Muscle layer of colon (tissue), 2 donors: ENCODE measurements around the gene HADHB.
"Not testable (repeated sequence)": the region's sequence is repeated elsewhere in the genome, so short reads cannot be mapped to it uniquely, and the experiment has no call there.

Source experiments
- H3K27ac ChIP-seq: one replicate; pipeline ENCODE4 v1.7.0; 2013; ENCODE audit warnings: low read depth, mild to moderate bottlenecking, low read length, moderate library complexity
- H3K27me3 ChIP-seq, 2 donors: one replicate each; pipeline ENCODE4 v1.7.0; 2013; ENCODE audit warnings: low read length in 2 of 2, mild to moderate bottlenecking in 2 of 2; ENCODE audit not compliant: insufficient read depth in 2 of 2, control insufficient read depth in 1 of 2
- H3K36me3 ChIP-seq: one replicate; pipeline ENCODE4 v1.7.0; 2013; ENCODE audit warnings: mild to moderate bottlenecking, low read length; ENCODE audit not compliant: insufficient read depth
- H3K4me1 ChIP-seq: one replicate; pipeline ENCODE4 v1.7.0; 2013; ENCODE audit warnings: mild to moderate bottlenecking, low read length; ENCODE audit not compliant: insufficient read depth
- H3K4me3 ChIP-seq, 2 donors: one replicate each; pipeline ENCODE4 v1.7.0; 2013; ENCODE audit warnings: low read length in 2 of 2, low read depth in 1 of 2, mild to moderate bottlenecking in 1 of 2, moderate library complexity in 1 of 2
- H3K9ac ChIP-seq: one replicate; pipeline ENCODE4 v1.7.0; 2013; ENCODE audit warnings: low read length
- H3K9me3 ChIP-seq: one replicate; pipeline ENCODE4 v1.7.0; 2013; ENCODE audit warnings: mild to moderate bottlenecking, low read length
- donor health status: abdominal sarcoma.
- donor health status: Adenocarcinoma of cecum.

HADHB gene

GRCh38 chr2:26316845-26317244, 72.1 kb downstream of the HADHB start:
- no peaks in the 10 kb centered on the region for H3K27me3 ChIP-seq
- H3K4me1 ChIP-seq = no peaks in the 10 kb centered on the region
- no peaks in the 10 kb centered on the region for H3K9me3 ChIP-seq
- H3K4me3 ChIP-seq = no peak overlapping the region
- no peaks in the 10 kb centered on the region for H3K36me3 ChIP-seq
- H3K9ac ChIP-seq = no peak overlapping the region
- no peak overlapping the region for H3K27ac ChIP-seq

- H3K36me3 ChIP-seq = no peaks in the 10 kb centered on the region
- no peak overlapping the region for H3K27ac ChIP-seq
- no peaks in the 10 kb centered on the region for H3K4me1 ChIP-seq
- H3K9me3 ChIP-seq = no peaks in the 10 kb centered on the region
- H3K9ac ChIP-seq = no peak overlapping the region
- no peak overlapping the region for H3K4me3 ChIP-seq
- H3K27me3 ChIP-seq = no peaks in the 10 kb centered on the region
Observed at GRCh38 chr2:26317377-26318105, 72.8 kb downstream of the HADHB start.

- Histone ChIP-seq H3K27ac (no peak overlapping the region), H3K36me3 (no peaks in the 10 kb centered on the region), H3K4me3 (no peak overlapping the region), H3K4me1 (no peaks in the 10 kb centered on the region), H3K9ac (no peak overlapping the region), H3K9me3 (no peaks in the 10 kb centered on the region), H3K27me3 (no peaks in the 10 kb centered on the region)
Observed at GRCh38 chr2:26318950-26319349, 74.2 kb downstream of the HADHB start.

- H3K27me3 ChIP-seq, H3K4me3 ChIP-seq, H3K27ac ChIP-seq, H3K9me3 ChIP-seq, H3K4me1 ChIP-seq, H3K36me3 ChIP-seq, H3K9ac ChIP-seq: not testable (repeated sequence)
Observed at GRCh38 chr2:26324479-26324878, 79.7 kb downstream of the HADHB start.

GRCh38 chr2:26324903-26325302, 80.2 kb downstream of the HADHB start:
- Histone ChIP-seq H3K4me3 (no peak overlapping the region), H3K27ac (no peak overlapping the region), H3K9me3 (no peaks in the 10 kb centered on the region), H3K4me1 (peaks cover 3% of the 10 kb centered on the region), H3K9ac (no peak overlapping the region), H3K36me3 (no peaks in the 10 kb centered on the region), H3K27me3 (no peaks in the 10 kb centered on the region)

- H3K9ac ChIP-seq = no peak overlapping the region
- H3K4me1 ChIP-seq = peaks cover 8% of the 10 kb centered on the region
- no peaks in the 10 kb centered on the region for H3K27me3 ChIP-seq
- H3K27ac ChIP-seq = no peak overlapping the region
- H3K4me3 ChIP-seq = no peak overlapping the region
- no peaks in the 10 kb centered on the region for H3K9me3 ChIP-seq
- no peaks in the 10 kb centered on the region for H3K36me3 ChIP-seq
Observed at GRCh38 chr2:26325851-26326250, 81.1 kb downstream of the HADHB start.

GRCh38 chr2:26326514-26326913, 81.8 kb downstream of the HADHB start:
- Histone ChIP-seq H3K4me1 (peaks cover 8% of the 10 kb centered on the region), H3K27ac (no peak overlapping the region), H3K36me3 (no peaks in the 10 kb centered on the region), H3K9ac (no peak overlapping the region), H3K4me3 (no peak overlapping the region), H3K27me3 (no peaks in the 10 kb centered on the region), H3K9me3 (no peaks in the 10 kb centered on the region)

- H3K27me3 ChIP-seq = no peaks in the 10 kb centered on the region
- peaks cover 8% of the 10 kb centered on the region for H3K4me1 ChIP-seq
- no peak overlapping the region for H3K9ac ChIP-seq
- H3K4me3 ChIP-seq = no peak overlapping the region
- no peaks in the 10 kb centered on the region for H3K9me3 ChIP-seq
- H3K27ac ChIP-seq = no peak overlapping the region
- H3K36me3 ChIP-seq = no peaks in the 10 kb centered on the region
Observed at GRCh38 chr2:26327291-26328272, 82.8 kb downstream of the HADHB start.

GRCh38 chr2:26329083-26329482, 84.3 kb downstream of the HADHB start:
- not testable (repeated sequence) for H3K4me1 ChIP-seq, H3K27me3 ChIP-seq, H3K9ac ChIP-seq, H3K9me3 ChIP-seq, H3K36me3 ChIP-seq, H3K27ac ChIP-seq, H3K4me3 ChIP-seq

- Histone ChIP-seq H3K27me3 (no peaks in the 10 kb centered on the region), H3K9me3 (no peaks in the 10 kb centered on the region), H3K4me1 (peaks cover 8% of the 10 kb centered on the region), H3K36me3 (no peaks in the 10 kb centered on the region), H3K9ac (no peak overlapping the region), H3K4me3 (no peak overlapping the region), H3K27ac (no peak overlapping the region)
Observed at GRCh38 chr2:26330114-26330549, 85.4 kb downstream of the HADHB start.

- H3K27ac ChIP-seq = no peak overlapping the region
Observed at GRCh38 chr2:26330604-26331003, 85.9 kb downstream of the HADHB start.

More at GRCh38 chr2:26330604-26331003, 85.9 kb downstream of the HADHB start:
- Histone ChIP-seq H3K4me1 (peaks cover 8% of the 10 kb centered on the region), H3K36me3 (no peaks in the 10 kb centered on the region), H3K27me3 (no peaks in the 10 kb centered on the region), H3K9ac (no peak overlapping the region), H3K9me3 (no peaks in the 10 kb centered on the region), H3K4me3 (no peak overlapping the region)
